SK-N-SH (cell line): ENCODE results near the gene ZNF845. TPM values are rescaled to one million over a fixed set of nuclear protein-coding genes. Genes with fewer than 3 reads are reported as not detected.
A peak's percentile ranks its signal among the peaks of the same experiment; 100 is the strongest.

Source experiments
- CTCF ChIA-PET: fragments of 300-600, 350-600 bp; formaldehyde crosslinking; extraction: SDS; loops from one replicate; lab custom pipeline; 2021; lab: Yijun Ruan, JAX
- POLR2A ChIA-PET: fragments of 350-600 bp; sonication (Branson Sonifier 250); formaldehyde crosslinking; extraction: SDS; loops from one replicate; lab custom pipeline; 2020; ENCODE audit warnings: antibody characterized with exemption, inconsistent platforms; lab: Yijun Ruan, JAX
- DNase-seq: peaks from one replicate; pipeline ENCODE4 v3.0.0; 2012
- H2AFZ ChIP-seq: fragments of 200-600 bp; sonication (generic); 2 replicates; pipeline ENCODE4 v1.8.1; 2016; ENCODE audit warnings: antibody characterized with exemption, mild to moderate bottlenecking, low read depth
- H3F3A ChIP-seq: fragments of 200-600 bp; sonication (generic); replicated peaks from 2 replicates; pipeline ENCODE3; 2016; ENCODE audit warnings: antibody characterized with exemption, mild to moderate bottlenecking; ENCODE audit not compliant: insufficient read depth
- H3K27ac ChIP-seq, 2 experiments: fragments of 200-500 bp in 1 of 2; fragments of 200-600 bp in 1 of 2; sonication (Bioruptor generic) in 1 of 2; sonication (generic), shearing (Covaris generic) in 1 of 2; 2 replicates each; pipeline versions ENCODE4 v1.5.1 to v1.6.1; 2014 to 2016; ENCODE audit warnings: low read depth in 2 of 2, inconsistent platforms in 1 of 2, low read length in 1 of 2, mild to moderate bottlenecking in 1 of 2, mixed read lengths in 1 of 2
- H3K27me3 ChIP-seq: fragments of 200-600 bp; sonication (generic), shearing (Covaris generic); 2 replicates; pipeline ENCODE4 v1.6.1; 2016; ENCODE audit warnings: mixed run types; ENCODE audit not compliant: insufficient read depth
- H3K36me3 ChIP-seq, 2 experiments: fragments of 200-500 bp in 1 of 2; fragments of 200-600 bp in 1 of 2; sonication (Bioruptor generic) in 1 of 2; sonication (generic) in 1 of 2; replicated peaks in 1 of 2; 2 replicates each; pipeline versions ENCODE3 to v1.5.1; 2014 to 2016; ENCODE audit warnings: low read length in 1 of 2, mild to moderate bottlenecking in 1 of 2; ENCODE audit not compliant: insufficient read depth in 2 of 2, control insufficient read depth in 1 of 2
- H3K4me1 ChIP-seq, 2 experiments: fragments of 200-500 bp in 1 of 2; fragments of 200-600 bp in 1 of 2; sonication (Bioruptor generic) in 1 of 2; sonication (generic), shearing (Covaris generic) in 1 of 2; 2 replicates each; pipeline versions ENCODE4 v1.5.1 to v1.6.1; 2014 to 2016; ENCODE audit warnings: low read depth in 1 of 2, low read length in 1 of 2, mixed run types in 1 of 2; ENCODE audit not compliant: insufficient read depth in 2 of 2, control insufficient read depth in 1 of 2
- H3K4me2 ChIP-seq: fragments of 200-600 bp; sonication (generic), shearing (Covaris generic); 2 replicates; pipeline ENCODE4 v1.6.1; 2017; ENCODE audit warnings: mixed run types
- H3K4me3 ChIP-seq, 2 experiments: fragments of 200-500 bp in 1 of 2; fragments of 200-600 bp in 1 of 2; sonication (Bioruptor generic) in 1 of 2; sonication (generic), shearing (Covaris generic) in 1 of 2; 2 replicates each; pipeline versions ENCODE4 v1.5.1 to v1.8.1; 2014 to 2016; ENCODE audit warnings: low read depth in 2 of 2, inconsistent platforms in 1 of 2, low read length in 1 of 2, mild to moderate bottlenecking in 1 of 2, mixed read lengths in 1 of 2, moderate library complexity in 1 of 2
- H3K79me2 ChIP-seq: fragments of 200-600 bp; sonication (generic); 2 replicates; pipeline ENCODE4 v1.8.1; 2017; ENCODE audit warnings: mild to moderate bottlenecking; ENCODE audit not compliant: insufficient read depth
- H3K9ac ChIP-seq: fragments of 200-600 bp; sonication (generic); 2 replicates; pipeline ENCODE4 v1.6.1; 2017; ENCODE audit warnings: mixed run types
- H3K9me2 ChIP-seq: fragments of 200-600 bp; sonication (generic); 2 replicates; pipeline ENCODE4 v1.6.1; 2017; ENCODE audit warnings: mixed run types
- H3K9me3 ChIP-seq: fragments of 200-600 bp; sonication (generic); 2 replicates; pipeline ENCODE4 v1.6.1; 2017; ENCODE audit warnings: mixed run types, mild to moderate bottlenecking, moderate library complexity
- H4K20me1 ChIP-seq: fragments of 200-600 bp; sonication (generic); 2 replicates; pipeline ENCODE4 v1.6.1; 2017; ENCODE audit warnings: mild to moderate bottlenecking, mixed run types; ENCODE audit not compliant: insufficient read depth
- EP300 ChIP-seq, 2 experiments: IDR thresholded peaks; 2 replicates each; pipeline versions ENCODE4 v1.4.0 to v1.6.1; 2012; ENCODE audit warnings: borderline replicate concordance in 1 of 2, low read depth in 1 of 2, low read length in 1 of 2
- EZH2phosphoT487 ChIP-seq: fragments of 200-600 bp; sonication (generic); IDR thresholded peaks from 2 replicates; pipeline ENCODE4 v1.6.1; 2017; ENCODE audit warnings: low read depth, mixed run types, mild to moderate bottlenecking, antibody characterized with exemption, moderate library complexity, borderline replicate concordance
- FOSL2 ChIP-seq: IDR thresholded peaks from 2 replicates; pipeline ENCODE4 v1.4.0; 2012; ENCODE audit warnings: low read depth, mild to moderate bottlenecking, moderate library complexity, borderline replicate concordance
- FOXJ3 ChIP-seq: sonication (generic); formaldehyde crosslinking; IDR thresholded peaks from 2 replicates; pipeline ENCODE4 v1.5.1; 2020; ENCODE audit warnings: mild to moderate bottlenecking, missing genetic modification reagents
- GABPA ChIP-seq: IDR thresholded peaks from 2 replicates; pipeline ENCODE4 v1.4.0; 2012; ENCODE audit warnings: low read depth, mild to moderate bottlenecking
- GATA2 ChIP-seq: sonication (generic); formaldehyde crosslinking; IDR thresholded peaks from 2 replicates; pipeline ENCODE4 v1.5.0; 2020; ENCODE audit warnings: mild to moderate bottlenecking, missing genetic modification reagents
- JUND ChIP-seq: IDR thresholded peaks from 2 replicates; pipeline ENCODE4 v1.4.0; 2012
- POLR2AphosphoS5 ChIP-seq: IDR thresholded peaks from 2 replicates; pipeline ENCODE4 v1.6.1; 2012; ENCODE audit warnings: low read depth, low read length
- RAD21 ChIP-seq: IDR thresholded peaks from 2 replicates; pipeline ENCODE4 v1.6.1; 2012; ENCODE audit warnings: mild to moderate bottlenecking, low read length
- RCOR1 ChIP-seq: fragments of 150-350 bp; IDR thresholded peaks from 2 replicates; pipeline ENCODE4 v1.6.1; 2017; ENCODE audit warnings: antibody characterized with exemption, low read length
- RXRA ChIP-seq: IDR thresholded peaks from 2 replicates; pipeline ENCODE4 v1.4.0; 2012; ENCODE audit warnings: low read depth, mild to moderate bottlenecking, borderline replicate concordance
- SMC3 ChIP-seq: IDR thresholded peaks from 2 replicates; pipeline ENCODE4 v1.6.1; 2012; ENCODE audit warnings: low read depth, low read length, improper control_type of control experiment
- TCF12 ChIP-seq: IDR thresholded peaks from 2 replicates; pipeline ENCODE4 v1.4.0; 2012
- WGBS: methylation state at CpG from one replicate; pipeline ENCODE4 v1.1.6; 2017; ENCODE audit warnings: low lambda C conversion rate; 5-methylcytosine and 5-hydroxymethylcytosine counted together
- polyA plus RNA-seq, 3 experiments: library from polyadenylated mRNA; depleted of rRNA; stranded (reverse); fragments of >200 nt; gene quantifications; 2 replicates each; pipeline ENCODE4 v1.2.3, GENCODE V29; 2012
- TF ChIP-seq, protein P1 (sequence below): fragments of 150-350 bp; IDR thresholded peaks from 2 replicates; pipeline ENCODE4 v1.6.1; 2017; ENCODE audit warnings: antibody characterized with exemption, low read length, low read depth, borderline replicate concordance
- TF ChIP-seq, protein P2 (sequence below): IDR thresholded peaks from 2 replicates; pipeline ENCODE4 v1.6.1; 2012; ENCODE audit warnings: mild to moderate bottlenecking, low read depth, low read length, moderate library complexity
- TF ChIP-seq, protein P3 (sequence below): fragments of 150-350 bp; IDR thresholded peaks from 2 replicates; pipeline ENCODE4 v1.6.1; 2016; ENCODE audit warnings: mild to moderate bottlenecking, low read depth, low read length
- TF ChIP-seq, protein P4 (sequence below): fragments of 200-600 bp; sonication (generic); IDR thresholded peaks from 2 replicates; pipeline ENCODE4 v1.6.1; 2017; ENCODE audit warnings: antibody characterized with exemption, mild to moderate bottlenecking, moderate library complexity
- TF ChIP-seq, protein P5 (sequence below): IDR thresholded peaks from 2 replicates; pipeline ENCODE4 v1.4.0; 2012; ENCODE audit warnings: low read depth, borderline replicate concordance
- TF ChIP-seq, protein P6 (sequence below): IDR thresholded peaks from 2 replicates; pipeline ENCODE4 v1.4.0; 2012; ENCODE audit warnings: low read depth, borderline replicate concordance
- TF ChIP-seq, protein P7 (sequence below): IDR thresholded peaks from 2 replicates; pipeline ENCODE4; 2012

The ZNF845 gene
- polyA plus RNA-seq, 1 of the 3 experiments (the other 2 are of a cell fraction): 0.77 TPM

DNA sequence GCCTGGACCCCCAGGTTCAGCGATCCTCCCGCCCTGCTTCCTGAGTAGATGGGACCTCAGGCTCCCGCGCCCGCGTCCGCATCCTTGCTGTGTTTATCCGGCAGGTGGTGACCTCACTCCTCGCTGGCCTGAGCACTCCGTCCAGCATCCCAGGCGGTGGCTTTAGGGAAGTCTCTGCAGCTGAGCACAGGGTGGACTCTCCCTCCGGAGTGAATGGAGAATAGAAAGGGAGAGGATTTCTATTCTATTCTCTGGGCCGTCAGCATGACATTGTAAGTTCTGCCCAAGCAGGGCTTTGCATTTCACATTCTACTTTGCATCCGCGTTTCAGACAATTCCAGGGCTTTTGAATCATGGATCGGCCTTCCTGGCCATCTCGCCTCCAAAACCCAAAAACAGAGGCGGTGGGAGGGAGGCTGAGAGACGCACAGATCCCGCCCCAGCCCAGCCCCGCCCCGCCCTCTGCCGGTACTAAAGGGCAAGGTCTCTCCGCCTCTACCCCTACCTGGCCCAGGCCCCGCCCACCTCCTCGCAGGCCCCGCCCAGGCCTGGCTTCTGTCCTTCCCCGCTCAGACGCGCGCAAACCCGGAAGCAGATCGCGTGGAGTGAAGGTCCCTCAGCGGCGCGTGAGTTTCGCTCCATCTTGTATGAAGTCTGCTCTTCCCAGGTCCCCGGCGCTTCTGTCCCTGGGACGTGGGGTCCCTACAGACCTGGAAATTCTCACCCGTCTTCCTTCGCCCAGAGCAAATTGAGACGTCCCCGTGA lies 31.8 kb downstream of the ZNF845 start, which contains the start of gene ZNF525:
TSS of gene ZNF525 (plus strand) at position 572 of the 765 bp plus-strand sequence. CDS start 6,577 bp downstream, outside the sequence.
- 6% methylated on average over 41 of the region's 45 CpGs for WGBS
- no peak for TF ChIP-seq RXRA
- no peak for TF ChIP-seq JUND
- TF ChIP-seq EP300 (IDR thresholded peaks at IDR 0.05; ENCODE audit: borderline replicate concordance in 1 of 2, low read depth in 1 of 2, low read length in 1 of 2): no peak
- TF ChIP-seq, protein P1, sequence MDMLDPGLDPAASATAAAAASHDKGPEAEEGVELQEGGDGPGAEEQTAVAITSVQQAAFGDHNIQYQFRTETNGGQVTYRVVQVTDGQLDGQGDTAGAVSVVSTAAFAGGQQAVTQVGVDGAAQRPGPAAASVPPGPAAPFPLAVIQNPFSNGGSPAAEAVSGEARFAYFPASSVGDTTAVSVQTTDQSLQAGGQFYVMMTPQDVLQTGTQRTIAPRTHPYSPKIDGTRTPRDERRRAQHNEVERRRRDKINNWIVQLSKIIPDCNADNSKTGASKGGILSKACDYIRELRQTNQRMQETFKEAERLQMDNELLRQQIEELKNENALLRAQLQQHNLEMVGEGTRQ: no peak
- TF ChIP-seq, protein P2, sequence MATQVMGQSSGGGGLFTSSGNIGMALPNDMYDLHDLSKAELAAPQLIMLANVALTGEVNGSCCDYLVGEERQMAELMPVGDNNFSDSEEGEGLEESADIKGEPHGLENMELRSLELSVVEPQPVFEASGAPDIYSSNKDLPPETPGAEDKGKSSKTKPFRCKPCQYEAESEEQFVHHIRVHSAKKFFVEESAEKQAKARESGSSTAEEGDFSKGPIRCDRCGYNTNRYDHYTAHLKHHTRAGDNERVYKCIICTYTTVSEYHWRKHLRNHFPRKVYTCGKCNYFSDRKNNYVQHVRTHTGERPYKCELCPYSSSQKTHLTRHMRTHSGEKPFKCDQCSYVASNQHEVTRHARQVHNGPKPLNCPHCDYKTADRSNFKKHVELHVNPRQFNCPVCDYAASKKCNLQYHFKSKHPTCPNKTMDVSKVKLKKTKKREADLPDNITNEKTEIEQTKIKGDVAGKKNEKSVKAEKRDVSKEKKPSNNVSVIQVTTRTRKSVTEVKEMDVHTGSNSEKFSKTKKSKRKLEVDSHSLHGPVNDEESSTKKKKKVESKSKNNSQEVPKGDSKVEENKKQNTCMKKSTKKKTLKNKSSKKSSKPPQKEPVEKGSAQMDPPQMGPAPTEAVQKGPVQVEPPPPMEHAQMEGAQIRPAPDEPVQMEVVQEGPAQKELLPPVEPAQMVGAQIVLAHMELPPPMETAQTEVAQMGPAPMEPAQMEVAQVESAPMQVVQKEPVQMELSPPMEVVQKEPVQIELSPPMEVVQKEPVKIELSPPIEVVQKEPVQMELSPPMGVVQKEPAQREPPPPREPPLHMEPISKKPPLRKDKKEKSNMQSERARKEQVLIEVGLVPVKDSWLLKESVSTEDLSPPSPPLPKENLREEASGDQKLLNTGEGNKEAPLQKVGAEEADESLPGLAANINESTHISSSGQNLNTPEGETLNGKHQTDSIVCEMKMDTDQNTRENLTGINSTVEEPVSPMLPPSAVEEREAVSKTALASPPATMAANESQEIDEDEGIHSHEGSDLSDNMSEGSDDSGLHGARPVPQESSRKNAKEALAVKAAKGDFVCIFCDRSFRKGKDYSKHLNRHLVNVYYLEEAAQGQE: no peak
- TF ChIP-seq, protein P3, sequence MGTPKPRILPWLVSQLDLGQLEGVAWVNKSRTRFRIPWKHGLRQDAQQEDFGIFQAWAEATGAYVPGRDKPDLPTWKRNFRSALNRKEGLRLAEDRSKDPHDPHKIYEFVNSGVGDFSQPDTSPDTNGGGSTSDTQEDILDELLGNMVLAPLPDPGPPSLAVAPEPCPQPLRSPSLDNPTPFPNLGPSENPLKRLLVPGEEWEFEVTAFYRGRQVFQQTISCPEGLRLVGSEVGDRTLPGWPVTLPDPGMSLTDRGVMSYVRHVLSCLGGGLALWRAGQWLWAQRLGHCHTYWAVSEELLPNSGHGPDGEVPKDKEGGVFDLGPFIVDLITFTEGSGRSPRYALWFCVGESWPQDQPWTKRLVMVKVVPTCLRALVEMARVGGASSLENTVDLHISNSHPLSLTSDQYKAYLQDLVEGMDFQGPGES: no peak
- TF ChIP-seq FOXJ3 (CRISPR knock-in tag): no peak
- TF ChIP-seq SMC3: peak; percentile 20; the same call in 1 of the 2 replicates
- TF ChIP-seq, protein P4, sequence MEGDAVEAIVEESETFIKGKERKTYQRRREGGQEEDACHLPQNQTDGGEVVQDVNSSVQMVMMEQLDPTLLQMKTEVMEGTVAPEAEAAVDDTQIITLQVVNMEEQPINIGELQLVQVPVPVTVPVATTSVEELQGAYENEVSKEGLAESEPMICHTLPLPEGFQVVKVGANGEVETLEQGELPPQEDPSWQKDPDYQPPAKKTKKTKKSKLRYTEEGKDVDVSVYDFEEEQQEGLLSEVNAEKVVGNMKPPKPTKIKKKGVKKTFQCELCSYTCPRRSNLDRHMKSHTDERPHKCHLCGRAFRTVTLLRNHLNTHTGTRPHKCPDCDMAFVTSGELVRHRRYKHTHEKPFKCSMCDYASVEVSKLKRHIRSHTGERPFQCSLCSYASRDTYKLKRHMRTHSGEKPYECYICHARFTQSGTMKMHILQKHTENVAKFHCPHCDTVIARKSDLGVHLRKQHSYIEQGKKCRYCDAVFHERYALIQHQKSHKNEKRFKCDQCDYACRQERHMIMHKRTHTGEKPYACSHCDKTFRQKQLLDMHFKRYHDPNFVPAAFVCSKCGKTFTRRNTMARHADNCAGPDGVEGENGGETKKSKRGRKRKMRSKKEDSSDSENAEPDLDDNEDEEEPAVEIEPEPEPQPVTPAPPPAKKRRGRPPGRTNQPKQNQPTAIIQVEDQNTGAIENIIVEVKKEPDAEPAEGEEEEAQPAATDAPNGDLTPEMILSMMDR: no peak
- no peak for TF ChIP-seq TCF12
- TF ChIP-seq EZH2phosphoT487: no peak
- TF ChIP-seq, protein P5, sequence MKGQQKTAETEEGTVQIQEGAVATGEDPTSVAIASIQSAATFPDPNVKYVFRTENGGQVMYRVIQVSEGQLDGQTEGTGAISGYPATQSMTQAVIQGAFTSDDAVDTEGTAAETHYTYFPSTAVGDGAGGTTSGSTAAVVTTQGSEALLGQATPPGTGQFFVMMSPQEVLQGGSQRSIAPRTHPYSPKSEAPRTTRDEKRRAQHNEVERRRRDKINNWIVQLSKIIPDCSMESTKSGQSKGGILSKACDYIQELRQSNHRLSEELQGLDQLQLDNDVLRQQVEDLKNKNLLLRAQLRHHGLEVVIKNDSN: no peak
- TF ChIP-seq, protein P6, sequence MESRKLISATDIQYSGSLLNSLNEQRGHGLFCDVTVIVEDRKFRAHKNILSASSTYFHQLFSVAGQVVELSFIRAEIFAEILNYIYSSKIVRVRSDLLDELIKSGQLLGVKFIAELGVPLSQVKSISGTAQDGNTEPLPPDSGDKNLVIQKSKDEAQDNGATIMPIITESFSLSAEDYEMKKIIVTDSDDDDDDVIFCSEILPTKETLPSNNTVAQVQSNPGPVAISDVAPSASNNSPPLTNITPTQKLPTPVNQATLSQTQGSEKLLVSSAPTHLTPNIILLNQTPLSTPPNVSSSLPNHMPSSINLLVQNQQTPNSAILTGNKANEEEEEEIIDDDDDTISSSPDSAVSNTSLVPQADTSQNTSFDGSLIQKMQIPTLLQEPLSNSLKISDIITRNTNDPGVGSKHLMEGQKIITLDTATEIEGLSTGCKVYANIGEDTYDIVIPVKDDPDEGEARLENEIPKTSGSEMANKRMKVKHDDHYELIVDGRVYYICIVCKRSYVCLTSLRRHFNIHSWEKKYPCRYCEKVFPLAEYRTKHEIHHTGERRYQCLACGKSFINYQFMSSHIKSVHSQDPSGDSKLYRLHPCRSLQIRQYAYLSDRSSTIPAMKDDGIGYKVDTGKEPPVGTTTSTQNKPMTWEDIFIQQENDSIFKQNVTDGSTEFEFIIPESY: no peak
- peak; percentile 69 for TF ChIP-seq GABPA
- no peak for TF ChIP-seq GATA2
- TF ChIP-seq, protein P7, sequence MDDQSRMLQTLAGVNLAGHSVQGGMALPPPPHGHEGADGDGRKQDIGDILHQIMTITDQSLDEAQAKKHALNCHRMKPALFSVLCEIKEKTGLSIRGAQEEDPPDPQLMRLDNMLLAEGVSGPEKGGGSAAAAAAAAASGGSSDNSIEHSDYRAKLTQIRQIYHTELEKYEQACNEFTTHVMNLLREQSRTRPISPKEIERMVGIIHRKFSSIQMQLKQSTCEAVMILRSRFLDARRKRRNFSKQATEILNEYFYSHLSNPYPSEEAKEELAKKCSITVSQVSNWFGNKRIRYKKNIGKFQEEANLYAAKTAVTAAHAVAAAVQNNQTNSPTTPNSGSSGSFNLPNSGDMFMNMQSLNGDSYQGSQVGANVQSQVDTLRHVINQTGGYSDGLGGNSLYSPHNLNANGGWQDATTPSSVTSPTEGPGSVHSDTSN: no peak
- TF ChIP-seq FOSL2: no peak
- peak; percentile 52 for TF ChIP-seq RAD21
- peak; percentile 92 for TF ChIP-seq POLR2AphosphoS5
- no peak for TF ChIP-seq RCOR1

More for the DNA sequence above, 31.8 kb downstream of the ZNF845 start, which contains the start of gene ZNF525:
- peak within 1 kb of the TSS; percentile 97 for H2AFZ ChIP-seq
- H3K36me3 ChIP-seq: no peaks in the 10 kb centered on the region
- no peaks in the 10 kb centered on the region for H3K27me3 ChIP-seq
- peaks cover 5% of the 10 kb centered on the region for H3F3A ChIP-seq
- H3K9me2 ChIP-seq: no peaks in the 10 kb centered on the region
- no peaks in the 10 kb centered on the region for H4K20me1 ChIP-seq
- peak within 1 kb of the TSS; percentile 36 to 54; a peak in 3 of 4 replicates for H3K27ac ChIP-seq
- peak; percentile 95 for DNase-seq
- H3K4me1 ChIP-seq: peaks cover 0 to 2% of the 10 kb centered on the region in 2 experiments; a peak in 1 of 4 replicates
- H3K9ac ChIP-seq: peak within 1 kb of the TSS; percentile 79
- H3K79me2 ChIP-seq: no peaks in the 10 kb centered on the region
- H3K9me3 ChIP-seq: no peaks in the 10 kb centered on the region
- ChIA-PET POLR2A (no interaction called here), CTCF (interaction anchor here (1.6 kb wide), 1 partner anchor 170 kb away, joined by 8 read pairs; no protein-coding TSS in a partner anchor)
- H3K4me3 ChIP-seq: peak within 1 kb of the TSS; percentile 85 to 88
- H3K4me2 ChIP-seq: peak within 1 kb of the TSS; percentile 98
